HG02610 (cell line): ENCODE data around the gene ASPA.

Experiments
- ATAC-seq: cut with Tn5 transposase; IDR thresholded peaks from one replicate; pipeline ENCODE4 v1.9.1; 2021; ENCODE audit warnings: mild to moderate bottlenecking, moderate library complexity; ENCODE audit not compliant: unreplicated experiment

ASPA gene

GRCh38 chr17:3532859-3533142, 57.0 kb downstream of the ASPA start:
- no peak for ATAC-seq

GRCh38 chr17:3533752-3534151, 58.0 kb downstream of the ASPA start:
- no peak for ATAC-seq

- ATAC-seq = no peak
These were observed 59.1 kb downstream of the ASPA start for GRCh38 chr17:3534881-3535252.

GRCh38 chr17:3535253-3535995, 59.6 kb downstream of the ASPA start:
- no peak for ATAC-seq

GRCh38 chr17:3536716-3537115, 60.9 kb downstream of the ASPA start:
- no peak for ATAC-seq

GRCh38 chr17:3539881-3540540, 64.2 kb downstream of the ASPA start:
- ATAC-seq = no peak

GRCh38 chr17:3542410-3543088, 66.8 kb downstream of the ASPA start:
- no peak for ATAC-seq

GRCh38 chr17:3543453-3543852, 67.7 kb downstream of the ASPA start:
- no peak for ATAC-seq

GRCh38 chr17:3544365-3544764, 68.6 kb downstream of the ASPA start:
- no peak for ATAC-seq

- no peak for ATAC-seq
These were observed 69.4 kb downstream of the ASPA start for GRCh38 chr17:3545151-3545550.

GRCh38 chr17:3546521-3546920, 70.7 kb downstream of the ASPA start:
- ATAC-seq = no peak

GRCh38 chr17:3546997-3547396, 71.2 kb downstream of the ASPA start:
- no peak for ATAC-seq

GRCh38 chr17:3547628-3548027, 71.8 kb downstream of the ASPA start:
- ATAC-seq = no peak

- no peak for ATAC-seq
These were observed 73.9 kb downstream of the ASPA start for GRCh38 chr17:3549610-3550162.

- ATAC-seq = no peak
These were observed 75.4 kb downstream of the ASPA start for GRCh38 chr17:3551189-3551588.

GRCh38 chr17:3552916-3553315, 77.1 kb downstream of the ASPA start:
- no peak for ATAC-seq
